HG02870 (cell line): ENCODE data around the gene ANKMY2.
A peak's percentile ranks its signal among the peaks of the same experiment; 100 is the strongest.
"Not testable (repeated sequence)": the region's sequence is repeated elsewhere in the genome, so short reads cannot be mapped to it uniquely, and the experiment has no call there.

Experiments used
- ATAC-seq: cut with Tn5 transposase; IDR thresholded peaks from one replicate; pipeline ENCODE4 v1.9.1; 2021; ENCODE audit warnings: mild to moderate bottlenecking, moderate library complexity; ENCODE audit not compliant: unreplicated experiment

The ANKMY2 gene

DNA sequence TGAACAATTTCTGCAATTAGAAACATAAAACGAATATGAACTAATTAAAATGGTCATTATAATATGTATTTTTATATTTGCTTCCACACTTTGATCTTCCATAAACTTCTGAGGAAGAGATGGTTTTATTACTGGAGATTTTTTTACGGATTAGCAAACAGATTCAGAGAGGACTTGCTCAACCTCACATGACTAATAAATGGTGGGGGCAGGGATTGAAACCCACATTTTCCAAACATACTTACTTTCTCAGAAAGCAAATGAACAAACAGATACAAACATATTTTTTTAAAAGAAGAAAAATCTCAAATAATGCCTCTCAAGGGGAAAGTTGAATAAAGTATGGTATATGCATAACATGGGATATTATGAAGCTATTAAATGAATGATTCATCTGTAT lies 18.3 kb downstream of the ANKMY2 start:
- ATAC-seq: no peak

DNA sequence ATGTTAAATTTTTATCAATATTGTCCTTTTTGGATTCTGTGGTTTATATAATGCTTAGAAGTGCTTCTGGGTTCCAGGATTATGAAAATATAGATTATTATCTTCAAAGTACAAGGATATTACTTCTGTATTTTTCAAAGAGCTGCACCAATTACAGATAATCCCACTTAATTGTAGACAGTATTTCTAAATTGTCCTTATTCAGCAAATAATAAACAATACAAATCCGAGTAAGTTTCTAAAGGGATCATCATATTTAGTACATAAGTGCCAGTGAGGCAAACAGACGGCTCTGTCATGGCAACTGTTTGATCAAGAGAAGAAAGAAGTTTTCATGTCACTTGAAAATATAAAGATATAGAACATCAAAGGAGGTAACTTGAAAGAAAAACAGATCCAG lies 19.2 kb downstream of the ANKMY2 start:
- ATAC-seq: no peak

DNA sequence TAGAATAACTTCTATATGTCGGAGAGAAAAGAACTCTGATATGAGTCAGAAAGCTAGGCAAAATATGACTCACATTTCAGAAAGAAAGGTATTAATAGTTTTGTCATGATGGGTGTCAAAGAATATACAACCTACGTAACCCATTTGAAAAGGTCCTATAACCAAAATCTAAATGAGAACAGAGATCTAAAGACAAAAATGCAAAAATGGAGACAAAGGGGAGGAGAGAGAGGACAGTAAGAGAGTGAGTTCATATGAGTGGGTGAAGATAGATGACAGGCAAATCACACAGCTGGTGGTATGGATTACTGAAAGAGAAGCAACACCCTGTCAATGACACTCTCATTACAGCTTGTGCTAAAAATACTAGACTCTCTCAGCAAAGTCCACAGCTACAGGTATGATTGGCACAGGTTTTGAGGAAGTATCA lies 25.6 kb downstream of the ANKMY2 start:
- peak; percentile 94 for ATAC-seq

DNA sequence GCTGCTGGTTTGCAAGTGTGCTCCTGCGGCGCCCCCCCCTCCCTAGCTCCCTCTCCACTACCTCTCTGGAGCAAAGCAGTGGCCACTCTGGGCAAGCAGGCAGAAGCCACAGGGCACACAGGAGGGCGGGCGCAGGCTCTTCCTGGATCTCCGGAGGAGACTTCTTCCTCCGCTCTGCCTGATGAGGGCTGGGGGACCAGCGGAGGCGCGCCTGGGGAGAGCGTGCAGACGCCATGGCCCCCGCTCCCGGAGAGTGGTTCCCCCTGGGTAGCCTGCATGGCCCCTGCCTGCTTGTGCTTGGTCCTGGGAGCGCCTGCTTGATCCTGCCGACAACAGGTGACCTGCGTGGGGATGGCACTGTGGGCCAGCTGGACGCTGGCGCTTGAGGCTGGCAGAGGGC lies 29.0 kb downstream of the ANKMY2 start:
- ATAC-seq: no peak

DNA sequence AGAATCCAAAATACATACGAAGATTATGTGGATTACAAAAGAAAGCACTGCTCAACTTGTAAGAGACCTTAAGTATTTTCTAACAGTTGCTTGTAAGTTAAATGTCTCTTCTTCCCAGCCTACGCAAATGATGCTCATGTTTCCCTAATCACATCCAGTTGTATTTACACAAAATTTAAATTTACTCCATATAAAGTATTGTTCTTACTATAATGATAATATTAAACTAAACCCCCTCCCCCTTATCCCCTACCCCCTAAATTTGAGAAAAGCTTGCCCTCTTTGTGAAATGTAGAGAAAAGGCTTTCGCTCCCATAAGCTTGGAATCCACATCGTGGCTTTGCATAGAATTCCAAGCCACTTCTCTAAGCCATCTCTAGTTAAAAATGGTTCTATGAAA lies 29.4 kb downstream of the ANKMY2 start:
- ATAC-seq: no peak

DNA sequence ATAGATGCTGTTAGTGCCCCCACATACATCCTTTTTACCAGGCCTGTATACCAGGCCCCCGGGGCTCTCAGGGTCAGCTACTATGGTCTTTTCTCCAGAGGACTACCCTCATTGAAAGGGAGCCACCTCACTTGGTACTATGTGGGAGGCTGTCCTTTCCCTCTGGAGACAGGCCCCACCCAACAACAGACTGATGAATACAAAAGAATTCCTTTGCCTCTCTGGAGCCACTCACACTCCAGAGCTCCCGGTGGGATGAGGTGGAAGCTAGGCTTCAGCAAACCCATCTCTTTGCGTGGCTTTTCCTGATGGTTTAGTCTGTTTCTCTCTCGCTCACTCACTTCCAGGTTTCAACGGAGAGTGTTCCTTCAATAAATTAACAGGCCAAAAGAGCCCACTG lies 30.3 kb downstream of the ANKMY2 start:
- no peak for ATAC-seq

DNA sequence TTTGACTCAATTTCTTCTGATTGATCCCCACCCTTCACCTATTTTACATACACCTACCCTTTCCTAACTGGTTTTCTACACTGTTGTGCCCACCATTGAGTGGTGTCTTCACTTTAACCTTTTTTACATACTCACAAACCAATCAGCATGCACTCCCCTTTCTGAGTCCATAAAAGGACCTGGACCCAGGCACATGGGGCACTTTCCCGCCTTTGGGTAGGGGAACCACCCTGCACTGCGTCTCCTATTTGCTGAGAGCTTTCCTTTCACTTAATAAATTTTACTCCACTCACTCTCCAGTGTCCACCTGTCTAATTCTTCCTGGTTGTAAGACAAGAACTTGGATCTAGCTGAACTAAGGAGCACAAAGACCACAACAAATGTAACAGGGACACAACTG lies 33.8 kb downstream of the ANKMY2 start:
- ATAC-seq: no peak

DNA sequence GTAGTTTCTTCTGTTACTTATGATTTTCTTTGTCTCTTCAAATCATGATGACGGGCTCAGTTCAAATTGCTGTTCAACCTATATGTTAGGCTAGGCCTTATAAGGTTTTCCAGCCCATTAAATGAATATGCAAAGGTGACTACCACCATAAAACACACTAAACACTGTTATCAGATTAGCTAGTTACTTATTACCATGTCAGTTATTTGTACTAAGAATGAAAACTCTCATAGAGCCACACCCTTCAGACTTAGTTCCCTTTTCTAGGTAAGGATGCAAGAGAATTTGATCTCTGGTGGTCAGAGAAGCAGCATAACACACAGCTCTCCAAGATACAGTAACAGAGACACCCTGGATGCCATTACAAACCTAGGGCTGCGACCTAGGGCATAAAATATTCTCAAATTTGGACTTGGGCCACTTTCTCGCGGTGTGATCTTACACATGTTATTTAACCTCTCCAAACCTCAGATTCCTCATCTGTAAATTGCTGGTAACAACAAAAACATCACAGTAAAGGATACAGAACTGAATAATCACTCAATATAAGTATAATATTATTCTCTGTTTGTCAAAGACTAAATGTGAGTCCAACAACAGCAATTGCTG lies 35.6 kb downstream of the ANKMY2 start:
- ATAC-seq: peak; percentile 80

DNA sequence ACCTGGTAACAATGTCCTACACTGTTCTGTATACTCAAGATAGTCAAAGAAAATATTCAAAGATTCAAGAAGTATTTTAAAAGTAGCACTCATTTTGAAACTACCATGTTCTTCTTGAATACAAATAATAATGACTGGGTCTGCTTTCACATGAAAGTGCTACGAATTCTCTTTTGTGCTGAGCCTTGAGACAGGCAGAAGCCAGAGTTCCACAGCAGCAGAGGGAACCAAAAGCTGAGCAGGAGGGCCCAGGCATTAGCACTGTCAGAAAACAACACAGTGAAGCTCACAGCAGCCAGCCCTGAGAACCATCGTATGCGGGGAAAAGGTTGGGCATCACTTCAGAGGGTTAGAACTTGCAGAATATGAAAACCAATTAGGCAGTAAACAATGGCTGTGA lies 38.9 kb downstream of the ANKMY2 start:
- peak; percentile 54 for ATAC-seq

DNA sequence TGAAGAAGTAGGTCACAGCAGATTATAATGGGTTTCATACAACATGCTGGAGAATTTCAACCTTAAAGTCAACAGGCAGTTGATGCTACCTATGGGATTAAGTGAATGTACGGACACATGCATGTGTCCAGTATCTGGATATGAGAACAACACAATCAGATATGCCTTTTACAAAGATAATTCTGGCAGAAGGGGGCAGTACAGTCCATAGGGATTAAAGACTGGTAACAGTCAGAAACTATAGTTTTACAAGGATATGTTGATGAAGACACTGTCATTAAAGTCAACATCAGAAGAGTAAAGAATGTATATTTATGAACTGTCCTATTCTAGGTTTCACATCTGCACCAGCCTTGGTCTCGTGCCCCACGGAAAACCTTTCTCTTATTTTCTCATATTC lies 41.5 kb downstream of the ANKMY2 start:
- ATAC-seq: no peak

DNA sequence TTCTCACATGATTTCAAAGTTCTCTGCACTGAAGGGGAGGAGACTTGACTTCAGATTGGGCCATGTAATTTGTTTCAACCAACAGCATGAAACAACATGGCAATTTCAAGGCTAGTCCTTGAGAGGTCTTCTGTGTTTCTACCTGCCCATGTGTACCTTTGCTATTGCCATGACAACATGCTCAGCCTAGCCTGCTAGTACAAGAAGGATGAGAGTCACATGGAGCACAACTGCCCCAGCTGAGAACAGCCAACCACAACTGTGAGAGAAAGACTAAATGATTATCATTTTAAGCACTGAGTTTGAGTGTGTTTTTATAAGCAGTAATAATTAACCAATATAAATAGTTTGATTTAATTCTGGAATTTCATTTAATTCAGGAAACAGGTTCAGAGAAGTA lies 41.9 kb downstream of the ANKMY2 start:
- ATAC-seq: no peak

DNA sequence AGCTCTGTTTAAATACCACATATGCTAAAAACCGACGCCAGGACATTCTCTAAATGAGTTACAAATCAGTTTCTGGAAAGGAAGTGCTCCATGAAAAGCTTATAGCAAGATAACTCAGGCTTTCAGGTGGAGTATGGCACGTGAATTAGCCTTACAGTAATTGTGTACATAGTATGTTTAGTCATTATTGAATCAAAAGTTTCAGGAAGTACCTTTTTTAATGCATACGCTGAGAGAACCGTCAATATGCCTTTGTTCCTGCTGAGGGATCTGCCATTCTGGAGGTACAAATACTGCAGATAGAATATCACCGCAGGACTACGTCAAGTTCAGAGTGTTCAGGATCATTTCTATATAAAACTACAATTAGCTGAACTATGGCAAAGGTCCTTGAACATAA lies 45.7 kb downstream of the ANKMY2 start:
- ATAC-seq: no peak

DNA sequence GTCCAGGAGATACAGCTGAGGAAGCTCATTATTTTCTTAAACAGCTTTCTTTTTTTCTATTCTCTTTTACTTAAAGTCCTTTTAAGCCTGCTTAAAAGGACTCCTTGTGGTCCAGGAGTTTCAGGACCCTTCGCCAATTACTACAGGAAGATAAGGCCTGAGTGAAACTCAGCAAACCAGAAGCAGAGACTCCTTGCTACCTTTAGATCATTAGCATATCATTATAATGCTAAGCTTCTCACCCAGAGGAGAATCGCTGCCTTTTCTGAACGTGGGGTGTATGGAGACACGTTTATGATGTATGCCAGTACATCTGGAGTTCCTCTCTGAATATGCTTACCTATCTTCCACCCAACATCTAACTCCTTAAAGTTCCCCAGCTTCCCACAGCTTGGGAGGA lies 47.5 kb downstream of the ANKMY2 start:
- no peak for ATAC-seq

DNA sequence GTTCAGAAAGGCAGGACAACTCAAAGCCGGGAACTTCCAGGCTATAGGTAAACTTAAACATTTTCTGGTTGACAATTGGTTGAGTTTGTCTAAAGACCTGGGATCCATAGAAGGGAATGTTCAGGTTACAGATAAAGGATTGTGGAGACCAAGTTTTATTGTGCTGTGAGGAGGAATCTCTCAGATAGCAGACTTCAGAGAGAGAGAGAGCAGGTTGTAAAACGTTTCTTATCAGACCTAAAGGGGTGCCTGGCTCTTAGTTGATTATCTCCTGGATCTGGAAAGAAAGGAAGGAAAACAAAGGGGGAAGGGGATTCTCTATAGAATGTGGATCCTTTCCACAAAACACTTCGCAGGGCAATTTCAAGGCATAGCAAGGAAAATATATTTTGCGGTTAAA lies 50.0 kb downstream of the ANKMY2 start:
- ATAC-seq: not testable (repeated sequence)

DNA sequence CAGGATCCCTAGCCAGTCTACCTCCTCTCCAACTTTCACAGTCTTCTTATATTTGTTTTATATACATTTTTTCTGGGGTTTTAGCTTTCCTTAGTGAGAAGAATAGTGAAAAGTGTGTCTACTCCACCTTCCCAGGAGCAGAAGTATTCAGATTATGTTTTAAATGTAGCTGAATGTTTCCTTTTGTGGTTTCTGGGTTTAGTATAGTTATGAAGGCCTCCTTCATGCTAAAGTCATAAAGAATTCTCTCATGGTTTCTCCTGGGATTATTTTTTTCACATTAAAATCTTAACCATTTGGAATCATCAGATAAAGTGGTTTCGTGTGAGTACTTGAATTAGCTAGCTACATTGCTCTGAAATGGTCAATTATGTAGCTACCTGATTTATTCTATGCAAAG lies 50.9 kb downstream of the ANKMY2 start:
- no peak for ATAC-seq

DNA sequence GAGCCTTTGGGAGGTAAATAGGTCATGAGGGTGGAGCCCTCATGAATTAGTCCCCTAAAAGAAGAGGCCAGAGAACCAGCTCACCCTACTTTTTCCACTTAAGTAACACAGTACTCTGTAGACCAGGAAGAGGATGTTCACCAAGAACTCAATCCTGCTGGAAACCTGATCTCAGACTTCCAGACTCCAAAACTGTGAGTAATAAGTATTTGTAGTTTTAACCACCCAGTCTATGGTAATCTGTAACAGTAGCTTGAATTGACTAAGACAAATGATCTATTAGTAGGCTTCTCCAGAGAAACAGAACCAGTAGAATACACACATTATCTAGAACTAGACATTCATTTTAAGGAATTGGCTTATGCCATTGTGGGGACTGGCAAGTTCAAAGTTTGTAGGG lies 51.5 kb downstream of the ANKMY2 start:
- ATAC-seq: no peak

DNA sequence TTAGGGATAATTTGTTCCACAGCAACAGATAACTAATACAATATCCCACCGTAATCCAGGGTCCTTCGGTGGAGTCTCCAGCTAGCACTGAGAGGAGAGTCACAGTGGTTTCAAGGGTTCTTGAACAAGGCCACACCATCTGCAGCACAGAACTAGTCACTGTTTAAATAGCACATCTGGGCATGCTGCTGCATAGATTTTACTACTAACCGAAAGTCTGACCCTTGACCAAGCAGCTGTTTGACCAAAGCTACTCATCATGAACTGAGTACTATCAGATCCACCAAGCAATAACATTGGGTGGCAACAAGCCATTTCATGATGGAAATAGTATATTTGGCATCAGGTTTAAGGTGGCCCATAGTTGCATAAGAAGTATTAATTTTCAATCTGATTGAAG lies 53.2 kb downstream of the ANKMY2 start:
- ATAC-seq: no peak

DNA sequence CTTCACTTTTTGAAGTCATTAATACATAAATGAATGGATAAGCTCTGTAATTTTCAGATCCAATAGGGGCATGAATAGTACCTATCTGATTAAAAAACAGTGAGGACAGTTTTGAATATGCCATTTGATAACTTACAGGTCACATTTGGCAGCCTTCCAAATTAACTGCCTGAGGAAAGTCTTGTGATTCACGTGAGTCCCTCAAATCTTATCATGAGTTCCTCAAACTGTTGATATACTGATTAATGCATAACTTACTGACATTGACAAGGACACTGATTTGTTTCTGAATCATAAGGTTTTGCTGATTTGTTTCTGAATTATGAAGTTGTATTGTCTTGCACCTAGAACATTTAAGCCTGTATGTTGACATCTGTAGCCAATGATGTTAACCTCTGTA lies 55.1 kb downstream of the ANKMY2 start:
- no peak for ATAC-seq

DNA sequence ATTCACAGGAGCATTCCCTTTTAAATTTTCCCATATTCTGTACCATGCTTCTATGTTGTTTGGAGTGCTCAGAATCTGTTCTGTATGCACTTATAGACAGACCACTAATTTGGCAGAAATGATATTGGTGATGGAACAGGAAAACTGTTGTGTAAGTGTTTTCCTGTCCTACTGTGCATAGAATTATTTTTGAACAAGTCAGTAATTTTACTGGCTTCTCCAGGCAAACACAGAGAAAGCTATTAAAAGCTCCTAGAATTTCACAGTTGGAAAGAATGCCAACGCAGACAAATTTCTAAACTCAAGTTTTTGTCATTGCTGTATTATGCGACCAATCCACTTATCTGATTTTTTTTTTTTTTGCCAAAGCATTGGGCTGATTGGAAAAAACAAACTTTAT lies 55.7 kb downstream of the ANKMY2 start:
- no peak for ATAC-seq

DNA sequence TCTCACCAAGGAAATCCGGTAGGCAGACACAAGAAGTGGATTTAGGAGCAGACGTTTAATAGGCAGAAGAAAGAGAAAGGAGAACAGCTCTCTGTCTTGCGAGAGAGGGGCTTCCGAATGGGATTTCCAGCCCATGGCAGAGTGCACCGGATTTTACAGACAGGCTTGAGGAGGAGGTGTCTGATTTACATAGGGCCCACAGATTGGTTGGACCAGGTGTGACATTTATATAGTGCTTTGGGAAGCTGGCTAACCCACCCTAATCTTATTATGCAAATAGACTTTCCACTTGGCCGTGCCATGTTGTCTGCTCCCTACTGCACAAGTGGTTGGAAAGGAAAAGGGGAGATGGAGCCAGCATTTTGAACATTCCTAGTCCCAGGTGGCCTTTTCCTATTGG lies 57.8 kb downstream of the ANKMY2 start:
- no peak for ATAC-seq

DNA sequence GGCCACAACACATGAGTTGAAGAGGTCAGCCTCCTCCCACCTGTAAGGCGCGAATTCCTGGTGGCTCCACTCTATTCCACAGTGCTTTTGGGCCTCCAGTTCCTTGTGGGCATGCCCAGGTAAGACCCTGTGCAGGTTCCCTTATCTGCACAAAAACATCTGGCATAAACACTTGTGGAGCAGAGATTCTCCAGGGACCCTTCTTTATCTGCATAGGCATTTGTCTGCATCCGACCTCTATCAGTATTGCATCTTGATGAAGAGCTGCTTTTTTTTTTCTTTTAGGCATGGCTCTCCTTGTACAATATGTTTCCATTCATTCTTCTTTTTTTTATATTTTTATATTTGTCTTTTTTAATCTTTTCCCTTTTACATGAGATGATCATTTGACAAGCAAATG lies 58.4 kb downstream of the ANKMY2 start:
- no peak for ATAC-seq

DNA sequence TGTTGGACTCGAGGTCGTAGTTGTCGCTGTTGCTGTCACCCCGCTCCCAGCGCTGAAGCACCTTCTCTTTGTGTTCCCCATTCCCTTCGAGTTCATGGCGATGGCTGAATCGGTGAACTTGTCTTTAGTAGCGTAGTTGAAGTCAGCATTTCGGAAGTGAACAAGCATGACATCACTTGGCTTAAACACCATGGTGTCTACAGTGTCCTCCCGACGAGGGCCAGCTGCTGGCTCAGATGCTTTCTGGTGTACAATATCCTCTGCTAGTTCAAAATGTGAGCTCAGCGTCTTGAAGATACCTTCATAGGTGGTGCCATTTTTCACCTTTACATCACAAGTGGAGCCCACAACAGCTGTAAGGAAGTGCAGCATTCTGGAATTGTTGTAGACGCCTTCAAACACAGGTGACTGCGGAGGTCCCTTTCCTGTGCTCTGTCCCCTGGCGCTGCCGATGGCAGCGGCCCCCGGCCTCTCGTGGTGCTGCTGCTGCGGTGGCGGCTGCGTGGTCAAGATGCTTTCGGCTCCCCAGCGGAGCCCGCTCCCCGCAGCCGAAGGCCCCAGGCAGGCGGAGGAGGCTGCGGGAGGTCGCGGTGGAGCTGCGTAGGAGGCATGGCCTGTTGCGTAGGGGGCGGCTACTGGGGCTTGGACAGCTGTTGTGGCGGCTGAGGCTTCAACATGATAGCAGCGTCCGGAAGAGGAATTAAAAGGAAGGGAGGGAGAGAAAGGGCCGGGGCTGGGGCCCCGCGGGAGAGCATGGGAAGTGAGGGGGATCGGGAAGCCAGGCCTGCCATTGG lies 59.3 kb downstream of the ANKMY2 start:
- ATAC-seq: no peak

DNA sequence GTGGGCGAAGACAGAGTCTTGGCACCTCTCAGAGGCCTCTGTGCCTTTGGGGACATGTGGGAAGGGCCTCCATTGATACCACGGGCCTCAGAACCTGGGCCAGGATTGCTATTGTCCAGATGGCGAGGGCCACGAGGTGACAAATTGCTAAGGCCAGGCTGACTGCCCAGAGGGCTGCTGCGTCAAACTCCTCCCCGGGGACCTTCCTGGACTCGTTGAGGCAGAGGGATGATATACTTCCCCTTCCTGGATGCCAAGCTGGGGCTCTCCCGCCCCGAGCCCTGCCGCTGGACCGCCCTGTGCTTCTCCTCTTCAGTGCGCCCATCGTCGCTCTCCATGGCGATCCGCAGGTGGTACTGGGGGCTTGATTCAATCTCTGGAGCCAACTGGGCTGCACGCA lies 60.0 kb downstream of the ANKMY2 start:
- ATAC-seq: no peak
